Vagina (tissue), 2 donors: ENCODE measurements around the gene ARHGEF4. TPM values are rescaled to one million over a fixed set of nuclear protein-coding genes. Genes with fewer than 3 reads are reported as not detected.

ENCODE experiments used
- DNase-seq, 2 donors: peaks; one replicate each; pipeline ENCODE4 v3.0.0-alpha.2; 2017; ENCODE audit errors: extremely low spot score in 2 of 2
- H3K27ac ChIP-seq: fragments of 200-600 bp; sonication (generic); one replicate; pipeline ENCODE4 v1.5.1; 2019
- H3K27me3 ChIP-seq: fragments of 200-600 bp; sonication (generic); one replicate; pipeline ENCODE4 v1.5.1; 2019
- H3K36me3 ChIP-seq, 2 donors: fragments of 200-600 bp; sonication (generic); one replicate each; pipeline ENCODE4 v1.5.1; 2017 to 2019
- H3K4me1 ChIP-seq: fragments of 200-600 bp; sonication (generic); one replicate; pipeline ENCODE4 v1.5.1; 2019
- H3K4me3 ChIP-seq, 2 donors: fragments of 200-600 bp; sonication (generic); 1 replicate in 1 of 2; 2 replicates in 1 of 2; pipeline ENCODE4 v1.5.1; 2016 to 2019
- H3K9me3 ChIP-seq: fragments of 200-600 bp; sonication (generic); one replicate; pipeline ENCODE4 v1.5.1; 2019
- POLR2A ChIP-seq, 2 donors: fragments of 450-650 bp; IDR thresholded peaks; one replicate each; pipeline ENCODE4 v1.6.1; 2017; ENCODE audit warnings: antibody characterized with exemption in 2 of 2, mild to moderate bottlenecking in 2 of 2, moderate library complexity in 2 of 2
- POLR2AphosphoS5 ChIP-seq, 2 donors: sonication (generic); formaldehyde crosslinking; IDR thresholded peaks; one replicate each; pipeline ENCODE4 v1.9.0; 2017; ENCODE audit warnings: antibody characterized with exemption in 2 of 2, mild to moderate bottlenecking in 2 of 2, low read depth in 1 of 2; ENCODE audit not compliant: insufficient read depth in 1 of 2
- intact Hi-C: fragments of 100-400 bp; cut with DNase I; formaldehyde crosslinking; loops from one replicate; pipeline ENCODE4 v1.15.1; 2023
- total RNA-seq: library from RNA; depleted of rRNA; stranded (reverse); fragments of >200 nt; gene quantifications from one replicate; pipeline ENCODE4 v1.2.3, GENCODE V29; 2016
- TF ChIP-seq, protein P1 (sequence below), 3 experiments: fragments of 450-650 bp in 2 of 3; fragments of 200-600 bp in 1 of 3; sonication (generic) in 1 of 3; IDR thresholded peaks; one replicate each; pipeline ENCODE4 v1.5.1; 2017 to 2019; ENCODE audit warnings: antibody characterized with exemption in 3 of 3, mild to moderate bottlenecking in 2 of 3, moderate library complexity in 2 of 3

The ARHGEF4 gene
- total RNA-seq, 1 donor from 2014 or later, result 116 TPM

DNA sequence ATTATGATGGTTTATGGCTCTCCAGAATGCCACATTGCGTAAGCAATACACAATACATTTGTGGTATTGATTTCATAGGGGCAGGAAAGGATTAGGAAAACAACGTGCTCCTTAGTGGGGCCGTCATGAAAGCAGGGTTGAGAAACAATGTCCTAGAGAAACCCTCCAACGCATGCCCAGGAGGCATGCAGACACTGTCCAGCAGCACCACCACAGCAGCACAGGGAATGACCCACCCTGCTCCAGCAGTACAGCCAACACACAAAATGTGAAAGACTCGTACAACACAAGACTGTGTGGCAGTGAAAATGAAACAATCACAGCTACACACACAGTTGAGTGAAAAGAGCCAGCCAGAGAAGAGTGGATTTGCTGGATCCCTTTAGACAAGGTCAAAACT is 190.2 kb downstream of the ARHGEF4 start:
- Histone ChIP-seq H3K27me3 (no peaks in the 10 kb centered on the region), H3K9me3 (no peaks in the 10 kb centered on the region), H3K36me3 (no peaks in the 10 kb centered on the region), H3K4me3 (no peak overlapping the region), H3K27ac (no peak overlapping the region), H3K4me1 (no peaks in the 10 kb centered on the region)
- intact Hi-C loops, result no loop called here
- TF ChIP-seq POLR2AphosphoS5 (IDR thresholded peaks at IDR 0.05; ENCODE audit: insufficient read depth in 1 of 2, low read depth in 1 of 2), result no peak
- TF ChIP-seq, protein P1, sequence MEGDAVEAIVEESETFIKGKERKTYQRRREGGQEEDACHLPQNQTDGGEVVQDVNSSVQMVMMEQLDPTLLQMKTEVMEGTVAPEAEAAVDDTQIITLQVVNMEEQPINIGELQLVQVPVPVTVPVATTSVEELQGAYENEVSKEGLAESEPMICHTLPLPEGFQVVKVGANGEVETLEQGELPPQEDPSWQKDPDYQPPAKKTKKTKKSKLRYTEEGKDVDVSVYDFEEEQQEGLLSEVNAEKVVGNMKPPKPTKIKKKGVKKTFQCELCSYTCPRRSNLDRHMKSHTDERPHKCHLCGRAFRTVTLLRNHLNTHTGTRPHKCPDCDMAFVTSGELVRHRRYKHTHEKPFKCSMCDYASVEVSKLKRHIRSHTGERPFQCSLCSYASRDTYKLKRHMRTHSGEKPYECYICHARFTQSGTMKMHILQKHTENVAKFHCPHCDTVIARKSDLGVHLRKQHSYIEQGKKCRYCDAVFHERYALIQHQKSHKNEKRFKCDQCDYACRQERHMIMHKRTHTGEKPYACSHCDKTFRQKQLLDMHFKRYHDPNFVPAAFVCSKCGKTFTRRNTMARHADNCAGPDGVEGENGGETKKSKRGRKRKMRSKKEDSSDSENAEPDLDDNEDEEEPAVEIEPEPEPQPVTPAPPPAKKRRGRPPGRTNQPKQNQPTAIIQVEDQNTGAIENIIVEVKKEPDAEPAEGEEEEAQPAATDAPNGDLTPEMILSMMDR (IDR thresholded peaks at IDR 0.05), result no peak
- no peak for TF ChIP-seq POLR2A (IDR thresholded peaks at IDR 0.05)
- DNase-seq, result peak in 1 of 2 donors; percentile 71

DNA sequence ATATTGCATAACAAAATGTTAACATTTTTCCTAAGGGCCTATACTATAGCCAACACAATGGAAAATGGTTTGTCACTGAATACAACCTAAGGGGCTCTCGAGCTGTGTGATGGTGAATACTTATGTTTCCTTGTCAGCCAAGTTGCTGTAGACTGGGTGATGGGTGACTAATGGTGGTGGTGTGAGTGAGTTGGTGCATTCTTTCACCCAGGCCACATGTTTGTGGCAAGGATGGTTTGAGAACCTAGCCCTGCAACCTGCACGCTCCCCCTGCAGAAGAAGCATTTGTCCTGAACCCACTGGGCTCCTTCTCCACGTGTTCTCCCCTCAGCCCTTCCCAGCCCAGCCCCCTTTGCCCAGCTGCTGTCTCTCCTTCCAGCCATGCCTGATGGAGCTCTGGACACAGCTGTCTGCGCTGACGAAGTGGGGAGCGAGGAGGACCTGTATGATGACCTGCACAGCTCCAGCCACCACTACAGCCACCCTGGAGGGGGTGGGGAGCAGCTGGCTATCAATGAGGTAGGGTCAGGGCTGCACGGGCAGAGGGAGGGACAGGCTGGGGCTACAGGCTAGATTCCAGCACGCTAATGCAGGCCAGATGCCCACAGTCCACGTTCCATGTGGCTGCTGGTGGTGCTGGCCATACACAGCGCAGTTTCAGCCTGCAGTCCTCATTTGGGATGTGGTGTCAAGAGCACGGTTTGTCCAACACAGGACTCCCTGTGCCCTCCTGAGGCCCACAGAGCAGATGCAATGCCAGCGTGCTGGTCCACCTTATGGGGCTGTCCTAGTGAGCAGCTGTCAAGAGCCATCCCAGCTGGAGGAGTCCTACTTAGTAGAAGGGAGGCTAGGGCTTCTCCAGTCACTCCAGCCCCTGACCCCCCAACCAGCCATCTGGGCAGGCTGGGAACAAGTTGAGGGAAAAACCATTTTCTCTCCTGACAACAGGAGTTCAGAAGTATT is 191.1 kb downstream of the ARHGEF4 start:
- TF ChIP-seq, protein P1 (IDR thresholded peaks at IDR 0.05), result no peak
- TF ChIP-seq POLR2AphosphoS5 (IDR thresholded peaks at IDR 0.05; ENCODE audit: insufficient read depth in 1 of 2, low read depth in 1 of 2), result no peak
- TF ChIP-seq POLR2A (IDR thresholded peaks at IDR 0.05), result no peak
- intact Hi-C loops, result no loop called here
- DNase-seq, result peak in 1 of 2 donors; percentile 60
- Histone ChIP-seq H3K36me3 (no peaks in the 10 kb centered on the region), H3K4me3 (no peak overlapping the region), H3K9me3 (no peaks in the 10 kb centered on the region), H3K27me3 (no peaks in the 10 kb centered on the region), H3K4me1 (no peaks in the 10 kb centered on the region), H3K27ac (no peak overlapping the region)

DNA sequence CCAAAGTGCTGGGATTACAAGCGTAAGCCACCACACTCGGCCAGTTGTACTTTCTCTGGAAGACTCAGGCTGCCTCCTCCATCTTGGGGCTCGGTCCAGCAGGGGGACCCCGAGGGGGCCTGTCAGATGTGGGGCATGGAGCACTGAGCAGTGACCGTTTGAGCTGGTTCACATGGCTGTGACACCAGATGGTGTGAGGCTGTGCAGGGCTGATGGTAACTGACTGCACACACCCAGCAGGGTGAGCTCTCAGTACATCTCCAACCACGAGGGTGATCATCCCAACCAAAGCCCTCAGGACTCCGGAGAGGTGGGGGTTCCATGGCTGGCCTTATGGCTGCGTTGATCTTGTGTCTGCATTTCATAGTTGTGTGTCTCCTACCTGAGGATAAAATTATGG is 193.1 kb downstream of the ARHGEF4 start:
- Histone ChIP-seq H3K4me3 (no peak overlapping the region), H3K27ac (no peak overlapping the region), H3K36me3 (no peaks in the 10 kb centered on the region), H3K9me3 (no peaks in the 10 kb centered on the region), H3K27me3 (no peaks in the 10 kb centered on the region), H3K4me1 (peaks cover 10% of the 10 kb centered on the region)
- TF ChIP-seq POLR2A (IDR thresholded peaks at IDR 0.05) (no peak), POLR2AphosphoS5 (IDR thresholded peaks at IDR 0.05; ENCODE audit: insufficient read depth in 1 of 2, low read depth in 1 of 2) (no peak)
- TF ChIP-seq, protein P1 (IDR thresholded peaks at IDR 0.05), result no peak
- intact Hi-C loops, result no loop called here
- no peak for DNase-seq

DNA sequence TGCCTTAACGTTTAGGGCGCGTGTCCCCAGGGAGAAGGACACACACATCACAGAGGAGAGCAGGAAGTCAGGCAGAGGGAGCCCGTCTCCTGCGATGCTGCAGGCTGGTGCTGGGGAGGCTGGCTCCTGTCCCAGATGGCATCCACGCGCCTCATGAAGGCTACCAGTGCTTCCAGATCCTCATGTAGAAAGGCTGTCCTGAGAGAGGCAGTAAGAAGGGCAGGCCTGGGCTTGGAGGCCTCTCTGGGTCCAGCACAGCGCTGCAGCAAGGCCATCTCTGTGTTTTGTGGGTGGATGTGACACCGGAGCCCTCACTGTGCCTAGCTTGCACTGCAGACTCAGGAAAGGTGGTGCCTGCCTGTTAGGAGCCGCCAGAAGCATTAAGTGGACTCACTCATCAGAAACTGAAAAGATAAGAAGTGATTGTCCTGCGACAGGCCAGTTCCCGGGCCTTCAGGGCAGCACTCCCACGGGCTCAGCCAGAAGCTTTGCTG is 193.8 kb downstream of the ARHGEF4 start:
- H3K27ac ChIP-seq, result no peak overlapping the region
- intact Hi-C loops, result no loop called here
- peaks cover 14% of the 10 kb centered on the region for H3K4me1 ChIP-seq
- H3K27me3 ChIP-seq, result no peaks in the 10 kb centered on the region
- no peaks in the 10 kb centered on the region for H3K36me3 ChIP-seq
- H3K9me3 ChIP-seq, result no peaks in the 10 kb centered on the region
- H3K4me3 ChIP-seq, result no peak overlapping the region
- TF ChIP-seq POLR2A (IDR thresholded peaks at IDR 0.05) (no peak), POLR2AphosphoS5 (IDR thresholded peaks at IDR 0.05; ENCODE audit: insufficient read depth in 1 of 2, low read depth in 1 of 2) (no peak)
- TF ChIP-seq, protein P1 (IDR thresholded peaks at IDR 0.05), result no peak
- peak in 1 of 2 donors; percentile 85 for DNase-seq

DNA sequence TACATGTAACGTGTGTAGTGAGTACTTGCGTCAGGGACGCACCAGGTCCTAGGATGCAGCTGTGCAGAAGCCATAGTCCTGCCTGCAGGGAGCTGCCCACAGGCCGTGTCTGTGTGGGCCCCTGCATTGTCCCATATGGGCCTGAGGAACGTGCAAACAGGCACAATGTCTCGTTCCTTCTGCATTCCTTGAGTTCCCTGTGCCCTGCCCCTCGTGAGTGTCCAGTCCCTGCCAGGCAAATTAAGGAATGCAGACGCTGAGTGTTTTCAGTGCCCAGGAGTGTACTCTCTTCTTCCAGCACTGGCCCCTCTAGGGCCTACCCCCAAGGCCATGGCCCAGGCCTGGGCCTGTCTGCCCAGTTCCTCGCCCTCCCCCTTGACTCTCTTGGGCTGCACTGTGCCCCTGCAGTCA is 194.7 kb downstream of the ARHGEF4 start:
- H3K36me3 ChIP-seq, result no peaks in the 10 kb centered on the region
- intact Hi-C loops, result no loop called here
- peaks cover 19% of the 10 kb centered on the region for H3K4me1 ChIP-seq
- TF ChIP-seq POLR2A (IDR thresholded peaks at IDR 0.05) (no peak), POLR2AphosphoS5 (IDR thresholded peaks at IDR 0.05; ENCODE audit: insufficient read depth in 1 of 2, low read depth in 1 of 2) (no peak)
- TF ChIP-seq, protein P1 (IDR thresholded peaks at IDR 0.05), result no peak
- no peak overlapping the region for H3K27ac ChIP-seq
- no peak overlapping the region for H3K4me3 ChIP-seq
- DNase-seq, result peak in 1 of 2 donors; percentile 75
- H3K9me3 ChIP-seq, result no peaks in the 10 kb centered on the region
- H3K27me3 ChIP-seq, result no peaks in the 10 kb centered on the region
